Thyroid gland (tissue), 4 donors: ENCODE results near the gene ZNF335. TPM values are rescaled to one million over a fixed set of nuclear protein-coding genes. Genes with fewer than 3 reads are reported as not detected.
"Not testable (repeated sequence)": the region's sequence is repeated elsewhere in the genome, so short reads cannot be mapped to it uniquely, and the experiment has no call there.

ENCODE experiments used
- DNase-seq, 2 donors: peaks; one replicate each; pipeline ENCODE4 v3.0.0-alpha.2; 2019
- H3K27ac ChIP-seq, 3 donors: fragments of 200-600 bp; sonication (generic); 1 replicate in 2 of 3; 2 replicates in 1 of 3; pipeline ENCODE4 v1.5.1; 2016 to 2019; ENCODE audit warnings: mild to moderate bottlenecking in 1 of 3, moderate library complexity in 1 of 3
- H3K27me3 ChIP-seq: fragments of 200-600 bp; sonication (generic); one replicate; pipeline ENCODE4 v1.5.1; 2019
- H3K36me3 ChIP-seq, 2 donors: fragments of 200-600 bp; sonication (generic); one replicate each; pipeline ENCODE4 v1.5.1; 2016 to 2019
- H3K4me1 ChIP-seq, 2 donors: fragments of 200-600 bp; sonication (generic); one replicate each; pipeline ENCODE4 v1.5.1; 2017 to 2019
- H3K4me3 ChIP-seq, 3 donors: fragments of 200-600 bp; sonication (generic); replicated peaks in 1 of 3; 1 replicate in 2 of 3; 2 replicates in 1 of 3; pipeline ENCODE4 v1.5.1; 2016; ENCODE audit warnings: mild to moderate bottlenecking in 1 of 3
- H3K9me3 ChIP-seq: fragments of 200-600 bp; sonication (generic); one replicate; pipeline ENCODE4 v1.5.1; 2017
- CTCF ChIP-seq, 6 experiments: fragments of 200-600 bp in 3 of 6; fragments of 450-650 bp in 3 of 6; sonication (generic) in 3 of 6; IDR thresholded peaks; one replicate each; pipeline ENCODE4 v1.5.1; 2016 to 2019; ENCODE audit warnings: antibody characterized with exemption in 6 of 6, mild to moderate bottlenecking in 2 of 6, inconsistent platforms in 1 of 6, moderate library complexity in 1 of 6
- POLR2A ChIP-seq, 2 donors: fragments of 450-650 bp; IDR thresholded peaks; one replicate each; pipeline ENCODE4 v1.6.1; 2017; ENCODE audit warnings: antibody characterized with exemption in 2 of 2, mild to moderate bottlenecking in 2 of 2, moderate library complexity in 1 of 2
- WGBS, 2 donors: methylation state at CpG; one replicate each; pipeline ENCODE4 v1.1.5; 2017; 5-methylcytosine and 5-hydroxymethylcytosine counted together
- intact Hi-C: fragments of 100-400 bp; cut with DNase I; formaldehyde crosslinking; loops from one replicate; pipeline ENCODE4 v1.15.1; 2023
- total RNA-seq, 4 donors: library from RNA; depleted of rRNA; stranded (reverse); fragments of >200 nt; gene quantifications; one replicate each; pipeline ENCODE4 v1.2.3, GENCODE V29; 2016

ZNF335 gene
- total RNA-seq, 4 donors from 2014 or later, result 18.1 to 31.6 (median 25.6) TPM

GRCh38 chr20:45997187-45997586 lies 25.2 kb upstream of the ZNF335 start:
- intact Hi-C loops, result no loop called here
- TF ChIP-seq CTCF (IDR thresholded peaks at IDR 0.05), result no peak
- no peak for TF ChIP-seq POLR2A (IDR thresholded peaks at IDR 0.05)
- no peaks in the 10 kb centered on the region for H3K9me3 ChIP-seq
- no peak for DNase-seq
- no peak overlapping the region for H3K4me3 ChIP-seq
- no peaks in the 10 kb centered on the region for H3K4me1 ChIP-seq
- H3K36me3 ChIP-seq, result no peaks in the 10 kb centered on the region
- H3K27me3 ChIP-seq, result no peaks in the 10 kb centered on the region
- 39 to 44% methylated on average over 3 of the region's 3 CpGs for WGBS, 2 donors
- H3K27ac ChIP-seq, result no peak overlapping the region

GRCh38 chr20:45995495-45996097 lies 23.6 kb upstream of the ZNF335 start:
- intact Hi-C loops, H3K4me3 ChIP-seq, DNase-seq, H3K9me3 ChIP-seq, H3K4me1 ChIP-seq, H3K27ac ChIP-seq, H3K27me3 ChIP-seq, H3K36me3 ChIP-seq: not testable (repeated sequence)
- WGBS, 2 donors, result 66 to 69% methylated on average over 6 of the region's 6 CpGs

GRCh38 chr20:45994761-45995493 lies 22.9 kb upstream of the ZNF335 start:
- H3K27me3 ChIP-seq, result no peaks in the 10 kb centered on the region
- no peaks in the 10 kb centered on the region for H3K36me3 ChIP-seq
- no peaks in the 10 kb centered on the region for H3K9me3 ChIP-seq
- intact Hi-C loops, result no loop called here
- H3K4me3 ChIP-seq, result no peak overlapping the region
- H3K4me1 ChIP-seq, result no peaks in the 10 kb centered on the region
- no peak for TF ChIP-seq POLR2A (IDR thresholded peaks at IDR 0.05)
- TF ChIP-seq CTCF (IDR thresholded peaks at IDR 0.05), result no peak
- 61 to 62% methylated on average over 9 of the region's 9 CpGs for WGBS, 2 donors
- no peak for DNase-seq
- no peak overlapping the region for H3K27ac ChIP-seq

- H3K4me3 ChIP-seq, result no peak overlapping the region
- H3K9me3 ChIP-seq, result no peaks in the 10 kb centered on the region
- WGBS, 2 donors, result 75 to 80% methylated on average over 12 of the region's 12 CpGs
- TF ChIP-seq CTCF (IDR thresholded peaks at IDR 0.05) (no peak), POLR2A (IDR thresholded peaks at IDR 0.05) (no peak)
- H3K36me3 ChIP-seq, result no peaks in the 10 kb centered on the region
- intact Hi-C loops, result no loop called here
- H3K4me1 ChIP-seq, result no peaks in the 10 kb centered on the region
- DNase-seq, result no peak
- H3K27me3 ChIP-seq, result no peaks in the 10 kb centered on the region
- no peak overlapping the region for H3K27ac ChIP-seq
These were observed 21.4 kb upstream of the ZNF335 start for GRCh38 chr20:45993197-45993951.

- H3K4me3 ChIP-seq, result no peak overlapping the region
- no peak for DNase-seq
- H3K27me3 ChIP-seq, result no peaks in the 10 kb centered on the region
- H3K4me1 ChIP-seq, result no peaks in the 10 kb centered on the region
- TF ChIP-seq POLR2A (IDR thresholded peaks at IDR 0.05) (no peak), CTCF (IDR thresholded peaks at IDR 0.05) (no peak)
- H3K9me3 ChIP-seq, result no peaks in the 10 kb centered on the region
- WGBS, 2 donors, result 77 to 81% methylated on average over 3 of the region's 3 CpGs
- intact Hi-C loops, result no loop called here
- no peak overlapping the region for H3K27ac ChIP-seq
- no peaks in the 10 kb centered on the region for H3K36me3 ChIP-seq
These were observed 19.6 kb upstream of the ZNF335 start for GRCh38 chr20:45991616-45992015.

- H3K27ac ChIP-seq, H3K4me3 ChIP-seq, H3K36me3 ChIP-seq, DNase-seq, H3K9me3 ChIP-seq, intact Hi-C loops, H3K27me3 ChIP-seq, H3K4me1 ChIP-seq: not testable (repeated sequence)
- 76 to 77% methylated on average over 6 of the region's 6 CpGs for WGBS, 2 donors
These were observed 16.8 kb upstream of the ZNF335 start for GRCh38 chr20:45988830-45989229.
